ENCODE data around the gene PTRHD1.

Gene PTRHD1

GRCh38 chr2:24742730-24743129 is 50.5 kb downstream of the PTRHD1 start:
- TF ChIP-seq FOXM1 (IDR thresholded peaks at IDR 0.05; ENCODE audit: borderline replicate concordance) = no peak
- TF ChIP-seq FOXK2 (IDR thresholded peaks at IDR 0.05) = no peak
- CTCF ChIA-PET = no interaction called here
- no peak for DNase-seq (ENCODE audit: extremely low spot score)
- POLR2A ChIA-PET = no interaction called here

GRCh38 chr2:24740142-24740541 is 53.0 kb downstream of the PTRHD1 start:
- TF ChIP-seq FOXA1 (IDR thresholded peaks at IDR 0.05) (no peak), SP1 (IDR thresholded peaks at IDR 0.05) (no peak), ARNT (IDR thresholded peaks at IDR 0.05) (no peak), CTBP1 (IDR thresholded peaks at IDR 0.05; ENCODE audit: borderline replicate concordance) (no peak), SUZ12 (IDR thresholded peaks at IDR 0.05) (no peak), FOXK2 (IDR thresholded peaks at IDR 0.05) (no peak), PKNOX1 (IDR thresholded peaks at IDR 0.05) (no peak), FOXM1 (IDR thresholded peaks at IDR 0.05; ENCODE audit: borderline replicate concordance) (no peak), ZNF384 (IDR thresholded peaks at IDR 0.05) (no peak)
- ChIA-PET CTCF (no interaction called here), POLR2A (no interaction called here)
- DNase-seq (ENCODE audit: extremely low spot score) = no peak
